HepG2 (cell line): ENCODE results near the gene APOM. TPM values are rescaled to one million over a fixed set of nuclear protein-coding genes. Genes with fewer than 3 reads are reported as not detected.

Experiments used
- ATAC-seq: fragments of 200-7000 bp; cut with Tn5 transposase; 3 replicates; pipeline ENCODE4 v1.9.1; 2020; ENCODE audit warnings: mild to moderate bottlenecking, moderate library complexity
- BruUV-seq: library from RNA; stranded (reverse); fragments of 400-500 nt; replicated peaks from 2 replicates; lab custom pipeline; 2021; lab: Mats Ljungman, UMichigan
- CTCF ChIA-PET: fragments of 300-600 bp; formaldehyde crosslinking; extraction: SDS; loops from one replicate; lab custom pipeline; 2021; ENCODE audit warnings: low total read pairs, inconsistent platforms, low intra/inter-chr PET ratio; lab: Yijun Ruan, JAX
- POLR2A ChIA-PET: fragments of 350-600 bp; sonication (Branson Sonifier 250); formaldehyde crosslinking; loops from one replicate; lab custom pipeline; 2020; ENCODE audit warnings: antibody characterized with exemption, inconsistent platforms; lab: Yijun Ruan, JAX
- DNase-seq: peaks from one replicate; pipeline ENCODE4 v3.0.0-alpha.2; 2015; ENCODE audit warnings: low spot score
- FAIRE-seq: peaks from 3 replicates; lab custom pipeline; 2011; peaks lifted over from hg19 to GRCh38; lab: Jason Lieb, UNC
- H2AFZ ChIP-seq: one replicate; pipeline ENCODE4 v1.6.1; 2011; ENCODE audit warnings: low read length, inconsistent platforms
- H3K27ac ChIP-seq: fragments of 300-600 bp; 3 replicates; pipeline ENCODE4 v1.8.0; 2011; ENCODE audit warnings: mixed run types, mild to moderate bottlenecking, mixed read lengths, low read length, inconsistent platforms; ENCODE audit not compliant: insufficient read depth; ENCODE audit errors: extremely low read length
- H3K27me3 ChIP-seq, 2 experiments: fragments of 200-600 bp in 1 of 2; 2 replicates in 1 of 2; 3 replicates in 1 of 2; pipeline versions ENCODE4 v1.6.0 to v1.8.0; 2011; ENCODE audit warnings: low read length in 2 of 2, mild to moderate bottlenecking in 2 of 2, moderate library complexity in 2 of 2, inconsistent platforms in 1 of 2; ENCODE audit not compliant: insufficient read depth in 2 of 2, control insufficient read depth in 1 of 2
- H3K36me3 ChIP-seq, 2 experiments: fragments of 200-600 bp in 1 of 2; replicated peaks in 1 of 2; 2 replicates in 1 of 2; 3 replicates in 1 of 2; pipeline versions ENCODE4 v1.5.1 to v1.8.0; 2011; ENCODE audit warnings: low read length in 2 of 2, inconsistent platforms in 1 of 2; ENCODE audit not compliant: insufficient read depth in 2 of 2, control insufficient read depth in 1 of 2
- H3K4me1 ChIP-seq: 2 replicates; pipeline ENCODE4 v1.5.1; 2012; ENCODE audit warnings: low read length, inconsistent platforms; ENCODE audit not compliant: insufficient read depth
- H3K4me2 ChIP-seq: 2 replicates; pipeline ENCODE4 v1.6.0; 2011; ENCODE audit warnings: low read depth, low read length, inconsistent platforms
- H3K4me3 ChIP-seq, 3 experiments: fragments of 200-600 bp in 1 of 3; sonication (generic), shearing (Covaris generic) in 1 of 3; replicated peaks in 1 of 3; 2 replicates each; pipeline ENCODE4 v1.5.1; 2011 to 2016; ENCODE audit warnings: low read length in 3 of 3, inconsistent platforms in 2 of 3, low read depth in 2 of 3, mild to moderate bottlenecking in 2 of 3, control low read depth in 1 of 3, mixed read lengths in 1 of 3; ENCODE audit not compliant: insufficient read depth in 1 of 3
- H3K79me2 ChIP-seq: one replicate; pipeline ENCODE4 v1.6.1; 2011; ENCODE audit warnings: low read length, inconsistent platforms; ENCODE audit not compliant: insufficient read depth
- H3K9ac ChIP-seq: 2 replicates; pipeline ENCODE4 v1.6.0; 2011; ENCODE audit warnings: mild to moderate bottlenecking, low read depth, low read length, inconsistent platforms; ENCODE audit not compliant: insufficient read depth
- H3K9me3 ChIP-seq: 2 replicates; pipeline ENCODE4 v1.5.1; 2012; ENCODE audit warnings: mild to moderate bottlenecking, low read length
- H4K20me1 ChIP-seq: 2 replicates; pipeline ENCODE4 v1.6.0; 2011; ENCODE audit warnings: inconsistent platforms, mild to moderate bottlenecking, low read length, moderate library complexity; ENCODE audit not compliant: insufficient read depth
- ARNT ChIP-seq: fragments of 450-650 bp; IDR thresholded peaks from 2 replicates; pipeline ENCODE4 v1.6.1; 2017
- FOXO1 ChIP-seq: sonication (generic); formaldehyde crosslinking; IDR thresholded peaks from 2 replicates; pipeline ENCODE4 v1.4.0; 2020; ENCODE audit warnings: missing genetic modification reagents
- HOXA9 ChIP-seq: sonication (generic); formaldehyde crosslinking; IDR thresholded peaks from 2 replicates; pipeline ENCODE4 v1.8.1; 2022; ENCODE audit warnings: missing genetic modification reagents, mild to moderate bottlenecking, moderate library complexity, borderline replicate concordance
- MYPOP ChIP-seq: sonication (generic); formaldehyde crosslinking; IDR thresholded peaks from 2 replicates; pipeline ENCODE4 v1.8.1; 2023; ENCODE audit warnings: mild to moderate bottlenecking, moderate library complexity, missing genetic modification reagents
- NCOR1 ChIP-seq: fragments of 200-600 bp; sonication (generic); IDR thresholded peaks from 2 replicates; pipeline ENCODE4 v1.7.0; 2017; ENCODE audit warnings: antibody characterized with exemption, low read length, borderline replicate concordance
- PAX8 ChIP-seq: sonication (generic); formaldehyde crosslinking; IDR thresholded peaks from 2 replicates; pipeline ENCODE4 v1.8.0; 2022; ENCODE audit warnings: mild to moderate bottlenecking, missing genetic modification reagents, borderline replicate concordance
- POLR2AphosphoS2 ChIP-seq: IDR thresholded peaks from 2 replicates; pipeline ENCODE4 v1.6.1; 2011; ENCODE audit warnings: low read depth, low read length, improper control_type of control experiment
- RBFOX2 ChIP-seq: fragments of 200-400 bp; formaldehyde crosslinking; IDR thresholded peaks from 2 replicates; pipeline ENCODE4 v1.6.1; 2017; ENCODE audit warnings: low read depth, mild to moderate bottlenecking, low read length
- SALL2 ChIP-seq: sonication (generic); formaldehyde crosslinking; IDR thresholded peaks from 2 replicates; pipeline ENCODE4 v1.8.1; 2023; ENCODE audit warnings: mild to moderate bottlenecking, missing genetic modification reagents, inconsistent platforms
- SRSF4 ChIP-seq: fragments of 200-400 bp; formaldehyde crosslinking; IDR thresholded peaks from one replicate; pipeline ENCODE4 v1.6.1; 2018; ENCODE audit warnings: mild to moderate bottlenecking, low read depth, low read length, moderate library complexity; ENCODE audit not compliant: poor library complexity, severe bottlenecking
- STAT5B ChIP-seq: sonication (generic); formaldehyde crosslinking; IDR thresholded peaks from 2 replicates; pipeline ENCODE4 v1.4.0; 2020; ENCODE audit warnings: missing genetic modification reagents
- SUZ12 ChIP-seq: fragments of 150-350 bp; IDR thresholded peaks from 2 replicates; pipeline ENCODE4 v1.6.1; 2014; ENCODE audit warnings: low read depth, low read length
- ZBTB1 ChIP-seq: sonication (generic); formaldehyde crosslinking; IDR thresholded peaks from 2 replicates; pipeline ENCODE4 v1.4.0; 2020; ENCODE audit warnings: missing genetic modification reagents, borderline replicate concordance
- ZBTB21 ChIP-seq: sonication (generic); formaldehyde crosslinking; IDR thresholded peaks from 2 replicates; pipeline ENCODE4 v1.4.0; 2020; ENCODE audit warnings: missing genetic modification reagents
- ZC3H13 ChIP-seq: sonication (generic); formaldehyde crosslinking; IDR thresholded peaks from 2 replicates; pipeline ENCODE4 v1.8.1; 2023; ENCODE audit warnings: mild to moderate bottlenecking, missing genetic modification reagents, moderate library complexity
- ZFY ChIP-seq: sonication (generic); formaldehyde crosslinking; IDR thresholded peaks from 2 replicates; pipeline ENCODE4 v1.4.0; 2020; ENCODE audit warnings: missing genetic modification reagents
- ZNF225 ChIP-seq: sonication (generic); formaldehyde crosslinking; IDR thresholded peaks from 2 replicates; pipeline ENCODE4 v1.4.0; 2020; ENCODE audit warnings: mild to moderate bottlenecking, missing genetic modification reagents
- ZNF451 ChIP-seq: sonication (generic); formaldehyde crosslinking; IDR thresholded peaks from 2 replicates; pipeline ENCODE4 v1.5.0; 2020; ENCODE audit warnings: mild to moderate bottlenecking, missing genetic modification reagents
- ZNF605 ChIP-seq: sonication (generic); formaldehyde crosslinking; IDR thresholded peaks from 2 replicates; pipeline ENCODE4 v1.8.0; 2022; ENCODE audit warnings: mild to moderate bottlenecking, missing genetic modification reagents
- ZNF670 ChIP-seq: sonication (generic); formaldehyde crosslinking; IDR thresholded peaks from 2 replicates; pipeline ENCODE4 v1.8.0; 2022; ENCODE audit warnings: mild to moderate bottlenecking, missing genetic modification reagents, borderline replicate concordance
- ZNF709 ChIP-seq: sonication (generic); formaldehyde crosslinking; IDR thresholded peaks from 2 replicates; pipeline ENCODE4 v1.5.0; 2020; ENCODE audit warnings: mild to moderate bottlenecking, missing genetic modification reagents
- ZNF713 ChIP-seq: sonication (generic); formaldehyde crosslinking; IDR thresholded peaks from 2 replicates; pipeline ENCODE4 v1.4.0; 2020; ENCODE audit warnings: mild to moderate bottlenecking, missing genetic modification reagents
- ZNF883 ChIP-seq: sonication (generic); formaldehyde crosslinking; IDR thresholded peaks from 2 replicates; pipeline ENCODE4 v1.5.1; 2020; ENCODE audit warnings: mild to moderate bottlenecking, missing genetic modification reagents; ENCODE audit errors: not compliant biosample characterization
- WGBS: methylation state at CpG from one replicate; pipeline ENCODE4 v1.1.6; 2017; ENCODE audit warnings: low lambda C conversion rate; 5-methylcytosine and 5-hydroxymethylcytosine counted together
- in situ Hi-C: cut with HindIII; loops from 2 replicates; pipeline ENCODE4 v1.10.0; 2017; ENCODE audit warnings: low pct_unique_long_range_greater_than_20kb; ENCODE audit not compliant: extremely low pct_ligation_motif_present
- intact Hi-C: fragments of 100-400 bp; cut with micrococcal nuclease; formaldehyde crosslinking; loops from one replicate; pipeline ENCODE4 v1.10.0; 2022; ENCODE audit not compliant: unreplicated experiment
- polyA plus RNA-seq, 8 experiments: library from polyadenylated mRNA; depleted of rRNA in 3 of 8; stranded (reverse) in 7 of 8; unstranded in 1 of 8; fragments of >200 nt; fragmentation: Illumina TruSeq in 4 of 8; extraction: Trizol in 4 of 8; gene quantifications; 2 replicates each; pipeline versions ENCODE4 v1.2.1 to v1.2.3, GENCODE V29; 2011 to 2016; ENCODE audit warnings: low read depth in 4 of 8, missing spikeins in 1 of 8, mixed read lengths in 1 of 8; ENCODE audit not compliant: insufficient read depth in 1 of 8
- total RNA-seq, 5 experiments: library from RNA; depleted of rRNA; stranded (reverse); fragments of >200 nt; fragmentation: Illumina TruSeq; extraction: Trizol; gene quantifications; 2 replicates each; pipeline ENCODE4 v1.2.3, GENCODE V29; 2016; ENCODE audit warnings: low read depth in 1 of 5

The APOM gene
- total and polyA plus RNA-seq, 2 of the 13 experiments (the other 11 are each of a cell fraction or from before 2014, with no cell fraction given), result 98.2 to 1,140 TPM

GRCh38 chr6:31666337-31666965 lies 10.8 kb downstream of the APOM start (continued):
- TF ChIP-seq PAX8 (no peak), ZFY (CRISPR knock-in tag) (no peak), ZNF225 (CRISPR knock-in tag) (0 out of 2 replicates have a peak, but pooled peaks have one; percentile 83), ARNT (no peak), ZNF670 (CRISPR knock-in tag) (0 out of 2 replicates have a peak, but pooled peaks have one; percentile 37), ZBTB21 (no peak), ZNF709 (peak; percentile 19; the same call in 1 of the 2 replicates), ZBTB1 (CRISPR knock-in tag) (no peak), NCOR1 (peak; percentile 15; the same call in 1 of the 2 replicates), MYPOP (CRISPR knock-in tag) (no peak), POLR2AphosphoS2 (no peak), HOXA9 (CRISPR knock-in tag) (no peak)

GRCh38 chr6:31669676-31670075 lies 14.0 kb downstream of the APOM start, which contains the start of gene LY6G5B:
LY6G5B (plus strand) TSS chr6:31669976; CDS start chr6:31670951, 975 bp downstream.
- H4K20me1 ChIP-seq, result no peaks in the 10 kb centered on the region
- POLR2A ChIA-PET, result interaction anchor here (0.7 to 2.8 kb wide), 11 partner anchors 10 to 161 kb away, joined by 3 to 14 read pairs (median 3); partner anchors contain the start of genes ABHD16A, APOM, BAG6 and C6orf47
- H3K4me1 ChIP-seq, result peaks cover 32% of the 10 kb centered on the region
- no peaks in the 10 kb centered on the region for H3K9me3 ChIP-seq
- BruUV-seq, result no TSS peak
- H3K9ac ChIP-seq, result no peak within 1 kb of the TSS
- no peak within 1 kb of the TSS for H3K27ac ChIP-seq
- H3K4me3 ChIP-seq, result no peak within 1 kb of the TSS
- in situ Hi-C loops, result no loop called here
- H3K36me3 ChIP-seq, result peaks cover 35 to 61% of the 10 kb centered on the region in 2 experiments
- no peak within 1 kb of the TSS for H2AFZ ChIP-seq
- H3K4me2 ChIP-seq, result no peak within 1 kb of the TSS
- DNase-seq (no peak), ATAC-seq (no peak), FAIRE-seq (no peak)
- peaks cover 35% of the 10 kb centered on the region for H3K79me2 ChIP-seq
- WGBS, result 86% methylated on average over 8 of the region's 8 CpGs
- no peaks in the 10 kb centered on the region; a peak in 1 of 5 replicates for H3K27me3 ChIP-seq
- TF ChIP-seq SUZ12 (no peak), ZNF451 (CRISPR knock-in tag) (no peak), ZC3H13 (CRISPR knock-in tag) (no peak), SALL2 (CRISPR knock-in tag) (no peak), STAT5B (CRISPR knock-in tag) (no peak), ZNF883 (CRISPR knock-in tag) (peak; percentile 8), ZNF605 (CRISPR knock-in tag) (no peak), RBFOX2 (0 out of 2 replicates have a peak, but pooled peaks have one; percentile 3), ZNF713 (CRISPR knock-in tag) (no peak), FOXO1 (no peak), SRSF4 (no peak)
- CTCF ChIA-PET, result no interaction called here
- intact Hi-C loops, result loop anchor here (5.0 kb wide), 2 partner anchors 47 to 163 kb away; partner anchors contain the start of gene PRRC2A
